Stomach smooth muscle (tissue), 2 donors: Measurements from ENCODE around the gene CLDN8.

Experiments used
- H3K27ac ChIP-seq: one replicate; pipeline ENCODE4 v1.7.0; 2013; ENCODE audit warnings: mild to moderate bottlenecking, low read length, inconsistent platforms
- H3K27me3 ChIP-seq, 2 donors: one replicate each; pipeline ENCODE4 v1.7.0; 2013; ENCODE audit warnings: low read length in 2 of 2; ENCODE audit not compliant: insufficient read depth in 2 of 2, control insufficient read depth in 1 of 2
- H3K36me3 ChIP-seq, 2 donors: one replicate each; pipeline ENCODE4 v1.7.0; 2013; ENCODE audit warnings: low read length in 2 of 2; ENCODE audit not compliant: control insufficient read depth in 2 of 2, insufficient read depth in 2 of 2
- H3K4me1 ChIP-seq: one replicate; pipeline ENCODE4 v1.7.0; 2013; ENCODE audit warnings: low read length; ENCODE audit not compliant: control insufficient read depth, insufficient read depth
- H3K4me3 ChIP-seq, 2 donors: one replicate each; pipeline ENCODE4 v1.7.0; 2013; ENCODE audit warnings: low read length in 2 of 2
- H3K9ac ChIP-seq, 2 donors: one replicate each; pipeline ENCODE4 v1.7.0; 2013; ENCODE audit warnings: low read length in 2 of 2, mild to moderate bottlenecking in 1 of 2
- H3K9me3 ChIP-seq, 2 donors: one replicate each; pipeline ENCODE4 v1.7.0; 2013; ENCODE audit warnings: low read length in 2 of 2; ENCODE audit not compliant: control insufficient read depth in 2 of 2
- donor health status: healthy.
- donor health status: Pancreatic carcinoma.

CLDN8 gene

GRCh38 chr21:30216041-30216723 is at the start of gene CLDN8:
CLDN8 (minus strand) TSS chr21:30216097; CDS start chr21:30215925, 172 bp downstream.
- Histone ChIP-seq H3K36me3 (no peaks in the 10 kb centered on the region), H3K4me3 (no peak within 1 kb of the TSS), H3K27ac (no peak within 1 kb of the TSS), H3K9me3 (no peaks in the 10 kb centered on the region), H3K9ac (no peak within 1 kb of the TSS), H3K4me1 (no peaks in the 10 kb centered on the region), H3K27me3 (no peaks in the 10 kb centered on the region)

- no peak overlapping the region for H3K4me3 ChIP-seq
- no peak overlapping the region for H3K27ac ChIP-seq
- no peaks in the 10 kb centered on the region for H3K27me3 ChIP-seq
- H3K9me3 ChIP-seq = no peaks in the 10 kb centered on the region
- no peaks in the 10 kb centered on the region for H3K4me1 ChIP-seq
- H3K9ac ChIP-seq = no peak overlapping the region
- no peaks in the 10 kb centered on the region for H3K36me3 ChIP-seq
Measured at GRCh38 chr21:30257773-30258172, 41.9 kb upstream of the CLDN8 start.

- H3K4me1 ChIP-seq = no peaks in the 10 kb centered on the region
- no peak overlapping the region for H3K4me3 ChIP-seq
- H3K27ac ChIP-seq = no peak overlapping the region
- no peaks in the 10 kb centered on the region for H3K9me3 ChIP-seq
- H3K36me3 ChIP-seq = no peaks in the 10 kb centered on the region
- H3K9ac ChIP-seq = no peak overlapping the region
- H3K27me3 ChIP-seq = no peaks in the 10 kb centered on the region
Measured at GRCh38 chr21:30256100-30256499, 40.2 kb upstream of the CLDN8 start.

- Histone ChIP-seq H3K9me3 (no peaks in the 10 kb centered on the region), H3K27me3 (no peaks in the 10 kb centered on the region), H3K9ac (no peak overlapping the region), H3K4me1 (no peaks in the 10 kb centered on the region), H3K27ac (no peak overlapping the region), H3K4me3 (no peak overlapping the region), H3K36me3 (no peaks in the 10 kb centered on the region)
Measured at GRCh38 chr21:30255679-30256078, 39.8 kb upstream of the CLDN8 start.

- Histone ChIP-seq H3K27ac (no peak overlapping the region), H3K27me3 (no peaks in the 10 kb centered on the region), H3K9ac (no peak overlapping the region), H3K36me3 (no peaks in the 10 kb centered on the region), H3K9me3 (no peaks in the 10 kb centered on the region), H3K4me1 (no peaks in the 10 kb centered on the region), H3K4me3 (no peak overlapping the region)
Measured at GRCh38 chr21:30251781-30252180, 35.9 kb upstream of the CLDN8 start.

GRCh38 chr21:30249936-30250335 is 34.0 kb upstream of the CLDN8 start:
- no peak overlapping the region for H3K9ac ChIP-seq
- H3K4me1 ChIP-seq = no peaks in the 10 kb centered on the region
- no peak overlapping the region for H3K27ac ChIP-seq
- H3K4me3 ChIP-seq = no peak overlapping the region
- H3K9me3 ChIP-seq = no peaks in the 10 kb centered on the region
- no peaks in the 10 kb centered on the region for H3K27me3 ChIP-seq
- H3K36me3 ChIP-seq = no peaks in the 10 kb centered on the region

GRCh38 chr21:30248844-30249243 is 32.9 kb upstream of the CLDN8 start:
- H3K36me3 ChIP-seq = no peaks in the 10 kb centered on the region
- H3K4me3 ChIP-seq = no peak overlapping the region
- H3K9me3 ChIP-seq = no peaks in the 10 kb centered on the region
- H3K27ac ChIP-seq = no peak overlapping the region
- H3K27me3 ChIP-seq = no peaks in the 10 kb centered on the region
- no peak overlapping the region for H3K9ac ChIP-seq
- no peaks in the 10 kb centered on the region for H3K4me1 ChIP-seq

GRCh38 chr21:30245061-30245460 is 29.2 kb upstream of the CLDN8 start:
- H3K9me3 ChIP-seq = no peaks in the 10 kb centered on the region
- no peak overlapping the region for H3K4me3 ChIP-seq
- H3K9ac ChIP-seq = no peak overlapping the region
- H3K27me3 ChIP-seq = no peaks in the 10 kb centered on the region
- H3K27ac ChIP-seq = no peak overlapping the region
- H3K4me1 ChIP-seq = no peaks in the 10 kb centered on the region
- no peaks in the 10 kb centered on the region for H3K36me3 ChIP-seq

- no peaks in the 10 kb centered on the region for H3K9me3 ChIP-seq
- H3K27me3 ChIP-seq = no peaks in the 10 kb centered on the region
- no peak overlapping the region for H3K9ac ChIP-seq
- no peaks in the 10 kb centered on the region for H3K36me3 ChIP-seq
- H3K27ac ChIP-seq = no peak overlapping the region
- no peak overlapping the region for H3K4me3 ChIP-seq
- H3K4me1 ChIP-seq = no peaks in the 10 kb centered on the region
Measured at GRCh38 chr21:30243691-30244090, 27.8 kb upstream of the CLDN8 start.

- no peaks in the 10 kb centered on the region for H3K4me1 ChIP-seq
- no peaks in the 10 kb centered on the region for H3K36me3 ChIP-seq
- H3K9me3 ChIP-seq = no peaks in the 10 kb centered on the region
- H3K9ac ChIP-seq = no peak overlapping the region
- no peak overlapping the region for H3K4me3 ChIP-seq
- no peak overlapping the region for H3K27ac ChIP-seq
- H3K27me3 ChIP-seq = no peaks in the 10 kb centered on the region
Measured at GRCh38 chr21:30240661-30241060, 24.8 kb upstream of the CLDN8 start.

- Histone ChIP-seq H3K9ac (no peak overlapping the region), H3K27ac (no peak overlapping the region), H3K9me3 (no peaks in the 10 kb centered on the region), H3K36me3 (no peaks in the 10 kb centered on the region), H3K4me1 (no peaks in the 10 kb centered on the region), H3K27me3 (no peaks in the 10 kb centered on the region), H3K4me3 (no peak overlapping the region)
Measured at GRCh38 chr21:30238168-30238567, 22.3 kb upstream of the CLDN8 start.
